Lower leg skin (tissue), 3 donors: ENCODE results near the gene MYRF.

Source experiments
- POLR2A ChIP-seq, 2 donors: fragments of 450-650 bp; IDR thresholded peaks; one replicate each; pipeline ENCODE4 v1.6.1; 2016 to 2017; ENCODE audit warnings: antibody characterized with exemption in 2 of 2, mild to moderate bottlenecking in 1 of 2, moderate library complexity in 1 of 2
- TF ChIP-seq, protein P1 (sequence below), 3 donors: fragments of 450-650 bp; IDR thresholded peaks; one replicate each; pipeline ENCODE4 v1.5.1; 2016; ENCODE audit warnings: antibody characterized with exemption in 3 of 3, mild to moderate bottlenecking in 3 of 3, moderate library complexity in 2 of 3

GRCh38 chr11:61769169-61769920 lies 16.9 kb downstream of the MYRF start:
- TF ChIP-seq POLR2A (IDR thresholded peaks at IDR 0.05) = no peak
- TF ChIP-seq, protein P1, sequence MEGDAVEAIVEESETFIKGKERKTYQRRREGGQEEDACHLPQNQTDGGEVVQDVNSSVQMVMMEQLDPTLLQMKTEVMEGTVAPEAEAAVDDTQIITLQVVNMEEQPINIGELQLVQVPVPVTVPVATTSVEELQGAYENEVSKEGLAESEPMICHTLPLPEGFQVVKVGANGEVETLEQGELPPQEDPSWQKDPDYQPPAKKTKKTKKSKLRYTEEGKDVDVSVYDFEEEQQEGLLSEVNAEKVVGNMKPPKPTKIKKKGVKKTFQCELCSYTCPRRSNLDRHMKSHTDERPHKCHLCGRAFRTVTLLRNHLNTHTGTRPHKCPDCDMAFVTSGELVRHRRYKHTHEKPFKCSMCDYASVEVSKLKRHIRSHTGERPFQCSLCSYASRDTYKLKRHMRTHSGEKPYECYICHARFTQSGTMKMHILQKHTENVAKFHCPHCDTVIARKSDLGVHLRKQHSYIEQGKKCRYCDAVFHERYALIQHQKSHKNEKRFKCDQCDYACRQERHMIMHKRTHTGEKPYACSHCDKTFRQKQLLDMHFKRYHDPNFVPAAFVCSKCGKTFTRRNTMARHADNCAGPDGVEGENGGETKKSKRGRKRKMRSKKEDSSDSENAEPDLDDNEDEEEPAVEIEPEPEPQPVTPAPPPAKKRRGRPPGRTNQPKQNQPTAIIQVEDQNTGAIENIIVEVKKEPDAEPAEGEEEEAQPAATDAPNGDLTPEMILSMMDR (IDR thresholded peaks at IDR 0.05) = no peak
